ENCODE results near the gene LZTS3. TPM values are rescaled to one million over a fixed set of nuclear protein-coding genes. Genes with fewer than 3 reads are reported as not detected.
A peak's percentile ranks its signal among the peaks of the same experiment; 100 is the strongest.

LZTS3 gene
- total and polyA plus RNA-seq, 2 of the 13 experiments (the other 11 are each of a cell fraction or from before 2014, with no cell fraction given), result 10.1 to 31.3 TPM

- TF ChIP-seq ATF5 (CRISPR knock-in tag; IDR thresholded peaks at IDR 0.05; ENCODE audit: low read depth), result peak; percentile 60; the same call in 1 of the 2 replicates
- peak; percentile 79 for TF ChIP-seq HMGXB3 (CRISPR knock-in tag; IDR thresholded peaks at IDR 0.05; ENCODE audit: borderline replicate concordance)
- TF ChIP-seq MLLT10 (CRISPR knock-in tag; IDR thresholded peaks at IDR 0.05), result no peak
- TF ChIP-seq E2F2 (CRISPR knock-in tag; IDR thresholded peaks at IDR 0.05; ENCODE audit: borderline replicate concordance), result peak; percentile 80
- peak; percentile 97 for TF ChIP-seq KDM2A (CRISPR knock-in tag; IDR thresholded peaks at IDR 0.05; ENCODE audit: borderline replicate concordance, low read depth)
- peak; percentile 79 for TF ChIP-seq NFYC (CRISPR knock-in tag; IDR thresholded peaks at IDR 0.05)
- peak; percentile 99 for TF ChIP-seq ZNF709 (CRISPR knock-in tag; IDR thresholded peaks at IDR 0.05)
- no peak for TF ChIP-seq ZEB1 (IDR thresholded peaks at IDR 0.05; ENCODE audit: insufficient replicate concordance, low read depth)
- TF ChIP-seq ZFP90 (CRISPR knock-in tag; IDR thresholded peaks at IDR 0.05; ENCODE audit: borderline replicate concordance), result peak; percentile 82; the same call in 1 of the 2 replicates
- TF ChIP-seq TEF (CRISPR knock-in tag; IDR thresholded peaks at IDR 0.05), result no peak
- TF ChIP-seq KDM1A (CRISPR knock-in tag; IDR thresholded peaks at IDR 0.05), result peak; percentile 91
- TF ChIP-seq ARHGAP35 (CRISPR knock-in tag; IDR thresholded peaks at IDR 0.05; ENCODE audit: borderline replicate concordance), result peak; percentile 17; the same call in 1 of the 2 replicates
- peak; percentile 56 for TF ChIP-seq ZBTB34 (CRISPR knock-in tag; IDR thresholded peaks at IDR 0.05)
- TF ChIP-seq ZNF274 (CRISPR knock-in tag; IDR thresholded peaks at IDR 0.05), result peak; percentile 97; the same call in 1 of the 2 replicates
- TF ChIP-seq ZNF615 (CRISPR knock-in tag; IDR thresholded peaks at IDR 0.05; ENCODE audit: borderline replicate concordance), result 0 out of 2 replicates have a peak, but pooled peaks have one; percentile 81
- TF ChIP-seq SOX5 (CRISPR knock-in tag; IDR thresholded peaks at IDR 0.05; ENCODE audit: borderline replicate concordance), result no peak; the same call in 1 of the 2 replicates
- TF ChIP-seq SOX6 (IDR thresholded peaks at IDR 0.05), result no peak
- peak; percentile 64; the same call in 1 of the 2 replicates for TF ChIP-seq SOX6 (CRISPR knock-in tag; IDR thresholded peaks at IDR 0.05)
- TF ChIP-seq ZFP62 (CRISPR knock-in tag; IDR thresholded peaks at IDR 0.05), result 0 out of 2 replicates have a peak, but pooled peaks have one; percentile 13
- no peak for TF ChIP-seq SETDB1 (CRISPR knock-in tag; IDR thresholded peaks at IDR 0.05; ENCODE audit: borderline replicate concordance)
- TF ChIP-seq POLR2A (IDR thresholded peaks at IDR 0.05; ENCODE audit: insufficient read depth in 1 of 2, low read depth in 2 of 2, low read length in 2 of 2), result peak; percentile 81 to 82
These were observed 477 bp upstream of the LZTS3 start (continued) for GRCh38 chr20:3173610-3174441.
